BLaER1 treated with 17β-estradiol and CSF1 and Interleukin-3, amounts not matched to agents 10 nM and 100 nM (cell line): ENCODE results near the gene TARS3.

ENCODE experiments used
- H3K27ac ChIP-seq, 11 experiments: shearing (Covaris generic); formaldehyde crosslinking; 2 replicates each; pipeline ENCODE4 v1.8.1; 2022
- H3K27me3 ChIP-seq, 11 experiments: shearing (Covaris generic); formaldehyde crosslinking; 2 replicates each; pipeline ENCODE4 v1.8.1; 2022
- H3K36me3 ChIP-seq, 11 experiments: shearing (Covaris generic); formaldehyde crosslinking; 2 replicates each; pipeline ENCODE4 v1.8.1; 2022
- H3K4me1 ChIP-seq, 10 experiments: shearing (Covaris generic); formaldehyde crosslinking; 2 replicates each; pipeline ENCODE4 v1.8.1; 2022
- H3K4me2 ChIP-seq, 11 experiments: shearing (Covaris generic); formaldehyde crosslinking; 2 replicates each; pipeline ENCODE4 v1.8.1; 2022
- H3K4me3 ChIP-seq, 10 experiments: shearing (Covaris generic); formaldehyde crosslinking; 2 replicates each; pipeline ENCODE4 v1.8.1; 2022
- H3K9ac ChIP-seq, 11 experiments: shearing (Covaris generic); formaldehyde crosslinking; 2 replicates each; pipeline ENCODE4 v1.8.1; 2022
- H3K9me3 ChIP-seq, 11 experiments: shearing (Covaris generic); formaldehyde crosslinking; replicated peaks in 1 of 11; 2 replicates each; pipeline ENCODE4 v1.8.1; 2022
- H4K20me1 ChIP-seq, 11 experiments: shearing (Covaris generic); formaldehyde crosslinking; 2 replicates each; pipeline ENCODE4 v1.8.1; 2022
- Cebpa-rat ChIP-seq, 11 experiments: shearing (Covaris generic); IDR thresholded peaks; 2 replicates each; pipeline ENCODE4 v1.8.1; 2022

TARS3 gene

GRCh38 chr15:101618851-101619614 is 105.2 kb downstream of the TARS3 start:
- Histone ChIP-seq H3K4me1 (peaks cover 41 to 85% (median 81%) of the 10 kb centered on the region in 10 experiments), H3K27me3 (peaks cover 0 to 6% (median 0%) of the 10 kb centered on the region in 11 experiments; a peak in 2 of 22 replicates), H3K4me3 (peak overlapping the region in 3 of 10 experiments; percentile 24 to 27 (median 27); a peak in 4 of 20 replicates), H4K20me1 (peaks cover 0 to 14% (median 6%) of the 10 kb centered on the region in 11 experiments; a peak in 4 of 22 replicates), H3K9ac (peak overlapping the region in 8 of 11 experiments; percentile 8 to 64 (median 32); a peak in 11 of 22 replicates), H3K36me3 (peaks cover 0 to 15% (median 14%) of the 10 kb centered on the region in 11 experiments; a peak in 17 of 22 replicates), H3K9me3 (peaks cover 21 to 27% (median 22%) of the 10 kb centered on the region in 11 experiments), H3K4me2 (peak overlapping the region; percentile 67 to 94 (median 81)), H3K27ac (peak overlapping the region in 8 of 11 experiments; percentile 36 to 71 (median 58); a peak in 15 of 22 replicates)
- no peak for TF ChIP-seq Cebpa-rat (IDR thresholded peaks at IDR 0.05)

- TF ChIP-seq Cebpa-rat (IDR thresholded peaks at IDR 0.05), result no peak
- Histone ChIP-seq H3K9me3 (peaks cover 11 to 17% (median 12%) of the 10 kb centered on the region in 11 experiments), H3K36me3 (peaks cover 0 to 12% (median 5%) of the 10 kb centered on the region in 11 experiments; a peak in 6 of 22 replicates), H3K4me2 (peak overlapping the region; percentile 67 to 94 (median 81)), H3K4me1 (peaks cover 50 to 94% (median 91%) of the 10 kb centered on the region in 10 experiments), H4K20me1 (peaks cover 0 to 14% (median 8%) of the 10 kb centered on the region in 11 experiments; a peak in 6 of 22 replicates), H3K9ac (peak overlapping the region in 7 of 11 experiments; percentile 24 to 64 (median 34); a peak in 11 of 22 replicates), H3K27me3 (peaks cover 0 to 15% (median 0%) of the 10 kb centered on the region in 11 experiments; a peak in 4 of 22 replicates), H3K27ac (peak overlapping the region in 7 of 11 experiments; percentile 47 to 71 (median 62); a peak in 14 of 22 replicates), H3K4me3 (peak overlapping the region in 3 of 10 experiments; percentile 24 to 27 (median 27); a peak in 3 of 20 replicates)
These were observed 106.2 kb downstream of the TARS3 start for GRCh38 chr15:101618076-101618475.

DNA sequence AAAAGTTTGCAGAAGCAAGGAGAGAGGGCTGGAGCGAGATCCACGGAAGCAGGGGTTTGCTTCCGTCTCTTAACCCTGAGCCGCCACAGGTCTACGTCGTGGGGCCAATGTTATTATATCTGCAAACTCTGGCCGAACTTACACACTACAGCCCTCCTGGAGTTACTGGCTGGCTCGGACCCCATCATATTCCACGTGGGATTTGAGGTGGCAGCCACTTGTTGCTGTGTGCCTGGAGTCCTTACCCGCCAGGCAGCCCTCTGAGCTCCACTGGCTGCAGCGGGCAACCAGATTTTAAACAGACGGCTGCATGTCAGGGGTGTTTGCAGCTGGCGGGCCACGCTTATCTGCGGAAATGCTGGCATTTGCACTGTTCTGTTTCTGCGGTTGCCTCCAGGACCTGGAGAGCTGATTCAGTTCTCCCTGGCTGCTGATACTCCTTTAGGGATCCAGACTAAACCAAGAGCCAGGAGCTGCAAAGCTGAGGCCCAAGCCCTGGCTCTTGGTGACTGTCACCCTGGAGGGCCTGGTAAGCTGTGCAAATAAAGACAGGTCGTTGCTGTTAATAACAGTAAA is 106.8 kb downstream of the TARS3 start:
- H3K36me3 ChIP-seq, result peaks cover 0 to 9% (median 0%) of the 10 kb centered on the region in 11 experiments; a peak in 5 of 22 replicates
- no peak for TF ChIP-seq Cebpa-rat (IDR thresholded peaks at IDR 0.05)
- peaks cover 55 to 100% (median 97%) of the 10 kb centered on the region in 10 experiments for H3K4me1 ChIP-seq
- H4K20me1 ChIP-seq, result peaks cover 0 to 16% (median 8%) of the 10 kb centered on the region in 11 experiments; a peak in 6 of 22 replicates
- H3K27ac ChIP-seq, result peak overlapping the region in 3 of 11 experiments; percentile 65 to 71 (median 71); a peak in 4 of 22 replicates
- peak overlapping the region; percentile 67 to 94 (median 81) for H3K4me2 ChIP-seq
- H3K27me3 ChIP-seq, result peaks cover 0 to 16% (median 0%) of the 10 kb centered on the region in 11 experiments; a peak in 4 of 22 replicates
- peaks cover 5 to 11% (median 6%) of the 10 kb centered on the region in 11 experiments for H3K9me3 ChIP-seq
- no peak overlapping the region for H3K4me3 ChIP-seq
- H3K9ac ChIP-seq, result peak overlapping the region in 2 of 11 experiments; percentile 34 to 64; a peak in 2 of 22 replicates

GRCh38 chr15:101615986-101616848 is 108.1 kb downstream of the TARS3 start:
- no peak overlapping the region for H3K4me3 ChIP-seq
- peaks cover 55 to 96% (median 94%) of the 10 kb centered on the region in 10 experiments for H3K4me1 ChIP-seq
- H3K4me2 ChIP-seq, result peak overlapping the region in 9 of 11 experiments; percentile 79 to 94 (median 88); a peak in 19 of 22 replicates
- peaks cover 0 to 16% (median 0%) of the 10 kb centered on the region in 11 experiments; a peak in 4 of 22 replicates for H3K27me3 ChIP-seq
- no peaks in the 10 kb centered on the region for H3K9me3 ChIP-seq
- no peak overlapping the region for H3K27ac ChIP-seq
- no peaks in the 10 kb centered on the region for H3K36me3 ChIP-seq
- H3K9ac ChIP-seq, result no peak overlapping the region
- no peak for TF ChIP-seq Cebpa-rat (IDR thresholded peaks at IDR 0.05)
- H4K20me1 ChIP-seq, result peaks cover 0 to 17% (median 8%) of the 10 kb centered on the region in 11 experiments; a peak in 6 of 22 replicates

GRCh38 chr15:101615414-101615985 is 108.8 kb downstream of the TARS3 start:
- Histone ChIP-seq H3K9me3 (no peaks in the 10 kb centered on the region), H3K36me3 (no peaks in the 10 kb centered on the region), H3K4me1 (peaks cover 49 to 89% (median 87%) of the 10 kb centered on the region in 10 experiments), H3K27ac (no peak overlapping the region), H4K20me1 (peaks cover 0 to 17% (median 8%) of the 10 kb centered on the region in 11 experiments; a peak in 6 of 22 replicates), H3K9ac (no peak overlapping the region), H3K4me3 (no peak overlapping the region), H3K27me3 (peaks cover 0 to 16% (median 0%) of the 10 kb centered on the region in 11 experiments; a peak in 4 of 22 replicates), H3K4me2 (peak overlapping the region in 8 of 11 experiments; percentile 80 to 94 (median 88); a peak in 15 of 22 replicates)
- no peak for TF ChIP-seq Cebpa-rat (IDR thresholded peaks at IDR 0.05)

GRCh38 chr15:101614761-101615160 is 109.5 kb downstream of the TARS3 start:
- Histone ChIP-seq H3K9me3 (no peaks in the 10 kb centered on the region), H3K27ac (no peak overlapping the region), H3K9ac (no peak overlapping the region), H3K4me2 (peak overlapping the region in 9 of 11 experiments; percentile 71 to 94 (median 88); a peak in 14 of 22 replicates), H4K20me1 (peaks cover 0 to 17% (median 8%) of the 10 kb centered on the region in 11 experiments; a peak in 6 of 22 replicates), H3K36me3 (no peaks in the 10 kb centered on the region), H3K4me1 (peaks cover 43 to 81% (median 79%) of the 10 kb centered on the region in 10 experiments), H3K4me3 (no peak overlapping the region), H3K27me3 (peaks cover 0 to 16% (median 0%) of the 10 kb centered on the region in 11 experiments; a peak in 4 of 22 replicates)
- TF ChIP-seq Cebpa-rat (IDR thresholded peaks at IDR 0.05), result no peak

- no peak overlapping the region for H3K4me3 ChIP-seq
- no peak for TF ChIP-seq Cebpa-rat (IDR thresholded peaks at IDR 0.05)
- peak overlapping the region; percentile 70 to 94 (median 80) for H3K4me2 ChIP-seq
- H3K9me3 ChIP-seq, result no peaks in the 10 kb centered on the region
- H3K4me1 ChIP-seq, result peaks cover 36 to 75% (median 73%) of the 10 kb centered on the region in 10 experiments
- peak overlapping the region in 2 of 11 experiments; percentile 5 to 11; a peak in 2 of 22 replicates for H3K9ac ChIP-seq
- H4K20me1 ChIP-seq, result peaks cover 0 to 17% (median 6%) of the 10 kb centered on the region in 11 experiments; a peak in 6 of 22 replicates
- H3K27ac ChIP-seq, result no peak overlapping the region
- no peaks in the 10 kb centered on the region for H3K36me3 ChIP-seq
- H3K27me3 ChIP-seq, result peaks cover 0 to 16% (median 0%) of the 10 kb centered on the region in 11 experiments; a peak in 4 of 22 replicates
These were observed 110.2 kb downstream of the TARS3 start for GRCh38 chr15:101614001-101614585.
